HG02981 (cell line): ENCODE results near the gene ZNF213.

ENCODE experiments used
- ATAC-seq: cut with Tn5 transposase; IDR thresholded peaks from one replicate; pipeline ENCODE4 v1.9.1; 2021; ENCODE audit warnings: mild to moderate bottlenecking, moderate library complexity; ENCODE audit not compliant: unreplicated experiment

ZNF213 gene

GRCh38 chr16:3145660-3146059, 10.8 kb downstream of the ZNF213 start:
- no peak for ATAC-seq

DNA sequence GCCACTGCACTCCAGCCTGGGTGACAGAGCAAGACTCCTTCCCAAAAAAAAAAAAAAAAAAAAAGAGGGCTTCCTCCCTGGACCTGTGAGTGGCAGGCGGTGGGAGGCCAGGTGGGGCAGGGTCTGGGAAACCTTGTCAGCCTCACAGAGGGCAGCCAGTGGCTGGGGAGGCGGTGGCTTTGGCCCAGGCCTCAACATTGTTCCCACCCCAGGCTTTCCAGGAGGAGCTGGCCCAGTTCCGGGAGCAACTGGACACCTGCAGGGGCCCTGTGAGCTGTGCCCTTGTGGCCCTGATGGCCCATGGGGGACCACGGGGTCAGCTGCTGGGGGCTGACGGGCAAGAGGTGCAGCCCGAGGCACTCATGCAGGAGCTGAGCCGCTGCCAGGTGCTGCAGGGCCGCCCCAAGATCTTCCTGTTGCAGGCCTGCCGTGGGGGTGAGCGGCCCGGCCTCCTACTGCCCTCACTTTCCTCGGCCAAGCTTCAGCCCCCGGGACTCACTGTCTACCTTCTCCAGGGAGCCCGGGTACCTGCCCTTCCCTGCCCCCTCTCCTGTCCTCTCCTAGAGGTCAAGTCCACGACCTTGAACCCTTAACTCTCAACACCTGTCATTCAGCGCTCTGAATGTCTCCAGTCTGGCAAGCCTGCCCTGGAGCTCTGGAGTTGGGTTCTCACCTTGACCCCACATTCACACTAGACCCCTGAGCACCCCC, 12.4 kb downstream of the ZNF213 start:
- ATAC-seq: no peak

GRCh38 chr16:3147757-3148104, 12.9 kb downstream of the ZNF213 start:
- no peak for ATAC-seq

GRCh38 chr16:3148256-3149192, 13.7 kb downstream of the ZNF213 start:
- no peak for ATAC-seq

GRCh38 chr16:3149193-3149530, 14.3 kb downstream of the ZNF213 start:
- ATAC-seq: no peak

DNA sequence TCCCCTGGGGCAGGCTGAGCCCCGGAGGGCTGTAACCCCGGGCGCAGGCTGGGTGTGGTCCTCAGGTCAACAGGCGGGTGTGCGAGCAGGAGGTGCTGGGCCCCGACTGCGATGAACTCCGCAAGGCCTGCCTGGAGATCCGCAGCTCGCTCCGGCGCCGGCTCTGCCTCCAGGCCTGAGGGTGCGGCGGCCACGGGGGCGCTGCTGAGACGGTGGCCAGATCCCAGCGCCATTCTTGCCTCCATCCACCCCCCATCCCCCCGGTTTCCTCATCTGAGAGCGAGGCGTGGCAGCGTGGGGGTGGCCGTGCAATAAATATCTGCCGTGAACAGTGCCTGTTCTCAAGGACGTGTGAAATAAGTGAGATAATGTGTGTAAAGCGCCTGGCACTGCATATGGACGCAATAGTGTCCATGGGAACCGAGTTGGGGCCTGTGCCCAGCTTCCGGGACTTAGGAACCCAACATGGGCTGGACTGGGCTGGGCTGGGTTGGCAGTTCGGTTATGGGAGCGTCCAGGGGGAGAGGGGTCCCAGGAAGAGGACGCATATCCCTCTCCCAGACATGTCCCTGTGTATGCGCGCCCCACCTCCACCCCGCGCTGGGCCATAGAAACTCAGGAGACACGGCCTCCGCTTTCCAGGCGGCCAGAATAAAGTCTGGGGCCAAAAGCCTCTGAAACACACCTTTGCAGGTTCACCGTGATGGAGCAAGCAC, 15.0 kb downstream of the ZNF213 start:
- no peak for ATAC-seq

DNA sequence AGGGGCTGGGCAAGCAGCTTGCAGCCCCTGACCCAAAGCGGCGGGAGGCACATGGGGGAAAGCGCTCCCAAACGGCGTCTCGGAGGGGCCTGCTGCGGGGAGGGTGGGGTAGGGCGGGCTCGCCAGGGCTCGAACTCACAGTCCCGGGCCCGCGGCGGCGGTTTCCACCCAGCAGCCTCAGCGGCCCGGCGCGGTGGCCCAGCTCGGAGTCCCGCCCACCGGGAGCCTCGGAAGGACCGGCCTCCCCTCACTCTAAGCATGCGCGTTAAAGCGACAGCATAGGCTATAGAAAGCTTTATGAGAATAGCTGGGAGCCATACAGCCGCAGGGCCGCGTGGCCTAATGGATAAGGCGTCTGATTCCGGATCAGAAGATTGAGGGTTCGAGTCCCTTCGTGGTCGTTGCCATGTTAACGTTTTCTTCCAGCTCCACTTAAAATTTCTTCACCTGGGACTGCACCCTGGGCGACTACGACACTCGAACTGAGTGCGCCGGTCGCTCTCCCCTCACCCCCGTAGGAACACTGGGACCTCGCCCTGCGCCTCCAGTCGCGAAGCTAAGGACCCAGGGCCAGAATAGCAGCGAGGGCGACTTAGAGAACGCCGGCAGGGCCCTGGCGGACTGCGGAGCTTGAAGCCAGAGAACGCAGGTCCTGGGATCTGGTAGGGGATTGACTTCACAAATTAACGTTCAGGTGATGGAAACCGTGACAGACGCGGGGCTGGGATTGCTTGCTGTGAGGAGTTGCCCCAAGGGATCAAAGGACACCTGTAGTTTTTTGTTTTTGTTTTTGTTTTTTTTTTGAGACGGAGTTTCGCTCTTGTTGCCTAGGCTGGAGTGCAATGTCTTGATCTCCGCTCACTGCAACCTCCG, 15.8 kb downstream of the ZNF213 start:
- ATAC-seq: peak; percentile 65

DNA sequence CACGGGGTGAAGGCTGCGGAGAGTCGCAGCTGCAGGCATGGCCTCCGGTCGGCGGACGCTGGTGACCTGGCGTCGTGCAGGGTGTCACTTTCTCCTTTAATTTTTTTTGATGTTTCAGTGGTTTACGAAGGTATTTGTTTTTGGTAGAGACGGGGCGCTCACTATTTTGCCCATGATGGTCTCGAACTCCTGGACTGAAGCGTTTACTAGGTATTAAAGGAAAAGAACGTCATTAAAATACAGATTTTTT, 17.1 kb downstream of the ZNF213 start:
- ATAC-seq: no peak

- ATAC-seq: no peak
These were observed 17.6 kb downstream of the ZNF213 start for GRCh38 chr16:3152277-3152990.

DNA sequence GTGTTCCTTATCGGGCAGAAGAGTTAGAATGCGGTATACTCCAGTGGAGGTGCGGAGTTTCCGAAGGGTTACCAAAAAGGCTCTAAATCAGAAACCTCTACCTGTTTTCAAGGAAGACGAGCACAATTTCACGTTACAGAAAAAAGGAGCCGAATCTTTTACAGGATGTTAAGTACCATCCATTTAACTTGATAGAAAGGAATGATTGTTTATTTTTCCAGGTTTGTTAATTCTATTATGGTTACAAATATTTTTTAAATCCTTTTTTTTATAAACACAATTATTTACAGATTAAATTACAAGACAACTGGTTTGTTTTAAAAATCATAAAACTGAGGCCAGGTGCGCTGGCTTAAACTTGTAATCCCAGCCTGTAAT, 18.2 kb downstream of the ZNF213 start:
- ATAC-seq: no peak

DNA sequence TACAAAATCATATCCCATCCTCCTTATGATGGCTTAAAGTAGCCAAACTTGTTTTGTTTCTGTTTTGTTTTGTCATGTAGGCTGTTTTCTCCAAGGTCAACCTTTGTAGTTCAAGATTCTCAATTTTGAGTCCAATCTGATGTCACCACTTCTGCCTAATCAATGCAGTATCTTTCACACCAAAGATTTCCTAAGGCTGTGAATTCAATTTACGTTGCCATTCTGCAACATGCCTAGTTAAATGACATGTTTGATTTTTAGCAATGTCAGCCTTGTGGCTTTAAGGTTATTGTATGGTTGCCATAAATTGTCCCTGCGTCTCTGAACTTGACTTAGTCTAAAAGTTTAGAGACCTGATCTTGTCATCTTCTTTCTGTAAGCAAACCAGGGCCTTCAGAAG, 20.4 kb downstream of the ZNF213 start:
- no peak for ATAC-seq

DNA sequence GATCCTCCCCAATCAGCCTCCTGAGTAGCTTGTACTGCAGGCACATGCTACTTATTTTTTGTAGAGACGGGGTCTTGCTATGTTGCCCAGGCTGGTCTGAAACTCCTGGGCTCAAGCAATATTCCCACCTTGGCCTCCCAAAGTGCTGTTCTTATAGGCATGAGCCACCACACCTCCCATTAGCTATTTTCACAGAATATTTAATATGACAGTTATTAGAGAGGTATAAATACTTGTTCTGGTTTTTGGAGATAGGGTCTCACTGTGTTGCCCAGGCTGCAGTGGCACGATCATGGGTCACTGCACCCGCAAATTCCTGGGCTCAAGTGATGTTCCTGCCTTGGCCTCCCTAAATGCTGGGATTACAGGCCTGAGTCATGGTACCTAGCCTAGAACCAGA, 21.1 kb downstream of the ZNF213 start:
- ATAC-seq: no peak

DNA sequence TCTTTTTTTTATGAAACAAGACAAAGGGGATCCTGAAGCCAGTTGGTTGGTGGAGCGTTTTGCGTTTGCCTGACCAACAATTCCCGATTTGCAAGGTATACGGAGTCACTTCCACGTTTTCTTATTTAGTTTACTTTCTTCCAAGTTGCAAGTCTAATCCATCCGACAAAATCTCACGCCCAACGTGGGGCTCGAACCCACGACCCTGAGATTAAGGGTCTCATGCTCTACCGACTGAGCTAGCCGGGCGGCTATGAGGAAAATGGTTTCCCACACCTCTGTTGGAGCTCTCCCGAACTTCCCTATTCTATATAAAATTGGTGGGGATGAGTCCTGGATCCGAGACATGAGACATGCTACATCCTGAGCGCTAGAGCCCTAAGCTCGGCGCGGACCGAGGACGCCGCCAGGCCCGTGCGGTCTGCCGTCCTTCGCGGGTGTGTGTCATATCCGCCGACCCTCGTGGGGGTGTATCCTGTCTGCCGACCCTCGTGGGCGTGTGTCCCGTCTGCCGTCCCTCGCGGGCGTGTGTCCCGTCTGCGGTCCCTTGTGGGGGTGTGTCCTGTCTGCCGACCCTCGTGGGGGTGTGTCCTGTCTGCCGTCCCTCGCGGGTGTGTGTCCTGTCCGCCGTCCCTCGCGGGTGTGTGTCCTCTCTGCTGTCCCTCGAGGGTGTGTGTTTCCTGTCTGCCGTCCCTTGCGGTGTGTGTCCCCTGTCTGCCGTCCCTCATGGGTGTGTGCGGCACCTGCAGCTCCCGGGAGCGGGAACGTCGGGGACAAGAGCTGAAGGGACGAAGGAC, 22.6 kb downstream of the ZNF213 start:
- ATAC-seq: no peak

- ATAC-seq: no peak
These were observed 23.2 kb downstream of the ZNF213 start for GRCh38 chr16:3158026-3158509.

- ATAC-seq: peak; percentile 44
These were observed 23.9 kb downstream of the ZNF213 start for GRCh38 chr16:3158510-3159314.

DNA sequence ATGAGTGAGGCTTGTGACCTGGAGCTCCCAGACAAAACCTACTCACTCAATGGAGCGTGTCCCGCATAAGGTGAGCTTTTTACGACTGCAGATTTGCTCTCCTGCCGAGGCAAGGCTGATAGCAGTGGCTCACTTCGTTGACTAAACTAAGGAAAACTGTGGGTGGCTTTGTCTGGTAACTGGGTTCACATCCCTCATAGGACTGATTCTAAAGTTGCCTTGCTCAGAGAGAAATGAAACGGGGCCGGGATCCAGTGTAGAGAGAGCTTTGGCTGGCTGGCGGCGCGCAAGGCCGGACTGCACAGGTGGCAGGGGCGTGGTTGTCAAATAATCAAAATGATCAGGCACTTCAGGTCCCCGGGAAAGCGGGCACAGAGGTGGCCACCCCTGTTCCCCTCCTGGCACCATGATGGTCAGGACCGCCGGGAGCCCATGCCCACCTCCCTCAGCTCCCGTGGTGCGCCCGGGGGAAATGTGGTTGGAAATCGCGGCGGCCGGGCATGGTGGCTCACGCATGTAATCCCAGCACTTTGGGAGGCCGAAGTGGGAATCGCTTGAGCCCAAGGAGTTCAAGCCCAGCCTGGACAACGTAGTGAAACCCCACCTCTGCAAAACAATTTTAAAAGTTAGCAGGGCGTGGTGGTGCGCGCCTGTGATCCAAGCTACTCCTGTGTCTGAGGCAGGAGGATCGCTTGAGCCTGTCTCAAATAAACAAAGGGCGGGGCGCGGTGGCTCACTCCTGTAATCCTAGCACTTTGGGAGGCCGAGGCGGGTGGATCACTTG, 26.6 kb downstream of the ZNF213 start:
- no peak for ATAC-seq

GRCh38 chr16:3164121-3164991, 29.5 kb downstream of the ZNF213 start:
- no peak for ATAC-seq
